ENCODE measurements around the gene GPR37L1.

- no peak for TF ChIP-seq EZH2 (IDR thresholded peaks at IDR 0.05)
- TF ChIP-seq POLR2AphosphoS5 (IDR thresholded peaks at IDR 0.05; ENCODE audit: borderline replicate concordance, low read depth, low read length), result no peak
Observed at GRCh38 chr1:202088206-202088605, 34.5 kb upstream of the GPR37L1 start.

Measured in SK-N-MC (cell line).